Measurements from ENCODE around the gene BCL2L12.
"Not testable (repeated sequence)": the region's sequence is repeated elsewhere in the genome, so short reads cannot be mapped to it uniquely, and the experiment has no call there.

BCL2L12 gene

DNA sequence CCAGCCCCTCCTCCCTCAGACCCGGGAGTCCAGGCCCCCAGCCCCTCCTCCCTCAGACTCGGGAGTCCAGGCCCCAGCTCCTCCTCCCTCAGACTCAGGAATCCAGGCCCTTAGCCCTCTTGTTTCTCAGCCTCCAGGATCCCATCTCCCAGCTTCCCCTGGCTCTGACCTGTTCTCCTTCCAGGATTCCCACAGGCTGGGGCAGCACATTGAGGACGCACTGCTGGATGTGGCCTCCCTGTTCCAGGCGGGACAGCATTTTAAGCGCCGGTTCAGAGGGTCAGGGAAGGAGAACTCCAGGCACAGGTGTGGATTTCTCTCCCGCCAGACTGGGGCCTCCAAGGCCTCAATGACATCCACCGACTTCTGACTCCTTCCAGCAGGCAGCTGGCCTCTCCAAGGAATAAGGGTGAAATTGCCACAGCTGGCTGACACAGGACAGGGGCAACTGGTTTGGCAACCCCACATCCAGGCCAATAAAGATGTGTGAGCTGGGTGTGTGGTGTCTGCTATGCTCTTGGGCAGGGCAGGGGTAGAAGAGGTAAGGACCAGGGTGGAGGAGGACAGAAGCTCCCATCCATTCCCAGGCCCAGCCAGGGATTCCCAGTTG, 47.6 kb downstream of the BCL2L12 start:
- no peak for DNase-seq

- DNase-seq = peak; percentile 27
These were observed 50.4 kb downstream of the BCL2L12 start for GRCh38 chr19:49716154-49716553.

DNA sequence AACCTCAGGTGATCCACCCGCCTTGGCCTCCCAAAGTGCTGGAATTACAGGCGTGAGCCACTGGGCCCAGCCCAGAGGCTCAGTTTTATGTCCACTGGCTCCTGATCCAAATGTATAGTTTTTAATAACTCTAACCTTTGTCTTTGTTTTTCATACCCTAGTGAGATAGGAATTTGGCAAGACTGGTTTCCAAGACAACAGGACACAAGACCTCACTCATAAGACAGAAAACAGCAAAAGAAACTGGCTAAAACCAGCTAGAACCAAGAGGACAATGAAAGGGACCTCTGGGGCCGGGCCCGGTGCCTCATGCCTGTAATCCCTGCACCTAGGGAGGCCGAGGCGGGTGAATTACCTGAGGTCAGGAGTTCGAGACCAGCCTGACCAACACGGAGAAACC, 52.8 kb downstream of the BCL2L12 start:
- peak; percentile 10 for DNase-seq

DNA sequence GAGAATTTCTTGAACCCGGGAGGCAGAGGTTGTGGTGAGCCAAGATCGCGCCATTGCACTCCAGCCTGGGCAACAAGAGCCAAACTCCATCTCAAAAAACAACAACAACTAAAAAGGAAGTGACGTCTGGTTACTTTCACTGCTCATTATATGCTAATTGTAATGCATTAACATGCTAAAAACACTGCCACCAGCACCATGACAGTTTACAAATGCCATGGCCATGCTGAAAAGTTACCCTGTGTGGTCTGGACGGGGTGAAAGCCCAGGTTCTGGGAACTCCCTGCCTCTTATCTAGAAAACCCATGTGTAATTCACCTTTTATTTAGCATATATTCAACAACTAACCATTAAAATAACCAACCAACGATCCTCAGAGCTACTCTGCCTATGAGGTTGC, 53.3 kb downstream of the BCL2L12 start:
- DNase-seq = no peak

DNA sequence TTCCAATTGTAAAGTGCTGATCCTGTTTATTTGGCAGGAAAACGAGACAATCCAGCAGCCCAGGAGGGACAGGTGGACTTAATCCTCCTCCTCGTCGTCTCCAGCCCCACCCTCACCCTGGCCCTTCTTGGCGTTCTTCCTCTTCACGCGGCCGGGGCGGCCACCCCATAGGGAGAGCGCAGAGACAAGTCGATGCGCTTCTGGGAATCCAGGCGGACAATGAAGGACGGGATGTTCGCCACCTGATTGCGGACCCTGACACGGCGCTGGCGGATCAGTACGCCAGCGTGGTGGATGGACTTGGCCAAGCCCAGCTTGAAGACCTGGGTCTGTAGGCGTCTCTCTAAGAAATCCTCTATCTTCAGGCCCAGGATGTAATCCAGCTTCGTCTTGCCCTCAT, 53.7 kb downstream of the BCL2L12 start:
- not testable (repeated sequence) for DNase-seq
